NCI-H2227 treated with DMSO at 0.1 percent for 48 hours (cell line): ENCODE measurements around the gene CPN1.
"Not testable (repeated sequence)": the region's sequence is repeated elsewhere in the genome, so short reads cannot be mapped to it uniquely, and the experiment has no call there.

Experiments
- DNase-seq: peaks from one replicate; lab custom pipeline; 2025; lab: John Stamatoyannopoulos, UW

The CPN1 gene

GRCh38 chr10:100081075-100082001 lies at the start of gene CPN1:
Gene CPN1 (minus strand): TSS chr10:100081869. CDS start chr10:100081625, 244 bp downstream.
- no peak for DNase-seq

- DNase-seq: no peak
Observed at GRCh38 chr10:100130831-100131230, 49.2 kb upstream of the CPN1 start.

- no peak for DNase-seq
Observed at GRCh38 chr10:100129424-100129823, 47.8 kb upstream of the CPN1 start.

GRCh38 chr10:100128951-100129350 lies 47.3 kb upstream of the CPN1 start:
- DNase-seq: no peak

- DNase-seq: not testable (repeated sequence)
Observed at GRCh38 chr10:100125335-100125734, 43.7 kb upstream of the CPN1 start.

GRCh38 chr10:100124097-100124496 lies 42.4 kb upstream of the CPN1 start:
- DNase-seq: no peak

GRCh38 chr10:100122780-100123179 lies 41.1 kb upstream of the CPN1 start:
- DNase-seq: no peak

- DNase-seq: no peak
Observed at GRCh38 chr10:100120550-100120949, 38.9 kb upstream of the CPN1 start.

- no peak for DNase-seq
Observed at GRCh38 chr10:100119726-100120125, 38.1 kb upstream of the CPN1 start.

- no peak for DNase-seq
Observed at GRCh38 chr10:100114976-100115770, 33.5 kb upstream of the CPN1 start.

- DNase-seq: no peak
Observed at GRCh38 chr10:100114460-100114859, 32.8 kb upstream of the CPN1 start.

- DNase-seq: no peak
Observed at GRCh38 chr10:100109670-100110069, 28.0 kb upstream of the CPN1 start.

- DNase-seq: no peak
Observed at GRCh38 chr10:100106865-100107264, 25.2 kb upstream of the CPN1 start.

GRCh38 chr10:100104300-100104699 lies 22.6 kb upstream of the CPN1 start:
- no peak for DNase-seq

GRCh38 chr10:100103581-100103980 lies 21.9 kb upstream of the CPN1 start:
- DNase-seq: no peak

- no peak for DNase-seq
Observed at GRCh38 chr10:100101192-100102076, 19.8 kb upstream of the CPN1 start.

- DNase-seq: no peak
Observed at GRCh38 chr10:100100651-100101184, 19.0 kb upstream of the CPN1 start.

- no peak for DNase-seq
Observed at GRCh38 chr10:100089241-100089640, 7.6 kb upstream of the CPN1 start.

GRCh38 chr10:100086708-100087107 lies 5.0 kb upstream of the CPN1 start:
- not testable (repeated sequence) for DNase-seq

GRCh38 chr10:100085596-100085995 lies 3.9 kb upstream of the CPN1 start:
- no peak for DNase-seq

- DNase-seq: no peak
Observed at GRCh38 chr10:100083623-100084022, 2.0 kb upstream of the CPN1 start.

- not testable (repeated sequence) for DNase-seq
Observed at GRCh38 chr10:100082276-100082675, 607 bp upstream of the CPN1 start.
